Embryonic facial prominence (tissue), 1 donor: Measurements from ENCODE around the gene CIITA.

Experiments used
- DNase-seq: peaks from one replicate; pipeline ENCODE4 v3.0.0-alpha.2; 2016; ENCODE audit errors: extremely low spot score

The CIITA gene

DNA sequence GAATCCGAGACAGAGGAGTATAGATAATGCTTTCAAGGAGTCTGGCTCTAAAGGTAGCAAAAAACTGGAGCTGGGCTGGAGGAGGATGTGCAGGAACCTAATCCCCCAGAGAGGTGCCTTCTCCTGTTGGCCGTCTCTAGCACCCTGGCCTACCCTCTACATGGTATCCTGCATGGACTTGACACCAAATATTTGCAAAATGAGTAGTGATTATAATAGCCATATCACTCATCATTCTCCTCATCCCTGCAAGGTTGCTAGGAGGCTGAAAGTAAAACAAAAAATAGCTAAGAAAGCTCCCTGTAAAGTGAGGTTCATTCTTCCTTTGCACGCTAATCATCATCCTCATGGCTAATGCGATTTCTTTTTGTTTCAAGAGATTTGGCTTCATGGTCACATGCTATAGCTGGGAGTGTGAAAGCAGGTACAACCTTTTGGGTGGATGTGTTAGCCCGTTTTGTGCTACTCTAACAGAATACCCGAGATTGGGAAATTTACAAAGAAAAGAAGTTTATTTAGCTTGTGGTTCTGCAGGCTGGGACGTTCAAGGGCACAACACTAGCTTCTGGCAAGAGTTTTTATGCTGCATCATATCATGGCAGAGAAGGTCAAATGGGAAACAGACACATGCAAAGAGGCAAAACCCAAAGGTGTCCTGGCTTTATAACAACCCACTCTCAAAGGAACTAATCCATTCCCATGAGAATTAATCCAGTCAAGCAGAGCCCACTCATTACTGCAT, 27.1 kb upstream of the CIITA start:
- DNase-seq = no peak

DNA sequence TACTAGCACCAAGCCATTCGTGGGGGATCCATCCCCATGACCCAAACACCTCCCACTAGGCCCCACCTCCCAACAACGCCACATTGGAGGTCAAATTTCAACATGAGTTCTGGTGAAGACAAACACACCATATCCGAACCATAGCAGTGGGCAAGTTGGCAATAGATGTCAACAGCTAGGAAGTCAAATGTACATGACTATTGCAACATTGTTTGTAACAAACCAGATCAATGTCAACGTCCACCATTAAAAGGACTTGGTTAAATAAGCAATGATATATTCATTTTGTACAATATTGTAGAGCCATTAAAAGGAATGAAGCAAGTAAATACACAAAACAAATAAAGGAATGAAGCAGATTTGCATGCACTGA, 26.5 kb upstream of the CIITA start:
- DNase-seq = no peak

DNA sequence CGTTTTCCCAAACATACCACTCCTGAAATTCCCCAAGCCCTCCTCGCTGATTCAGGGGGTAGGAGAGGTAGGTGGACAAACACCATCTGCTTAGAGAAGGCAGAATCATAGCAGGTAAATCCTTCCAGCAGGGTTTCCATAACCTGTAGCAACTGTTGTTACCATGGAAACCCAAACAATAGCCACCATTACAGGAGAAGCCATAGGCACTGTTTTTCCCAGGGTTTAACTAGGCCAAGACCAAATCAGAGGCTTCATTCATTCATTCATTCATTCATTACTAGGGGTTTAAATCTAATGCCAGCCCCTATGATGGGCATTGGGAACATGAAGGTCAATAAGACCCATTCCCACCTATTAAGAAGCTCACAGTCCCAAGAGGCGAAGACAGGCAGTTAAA, 25.5 kb upstream of the CIITA start:
- DNase-seq = no peak

DNA sequence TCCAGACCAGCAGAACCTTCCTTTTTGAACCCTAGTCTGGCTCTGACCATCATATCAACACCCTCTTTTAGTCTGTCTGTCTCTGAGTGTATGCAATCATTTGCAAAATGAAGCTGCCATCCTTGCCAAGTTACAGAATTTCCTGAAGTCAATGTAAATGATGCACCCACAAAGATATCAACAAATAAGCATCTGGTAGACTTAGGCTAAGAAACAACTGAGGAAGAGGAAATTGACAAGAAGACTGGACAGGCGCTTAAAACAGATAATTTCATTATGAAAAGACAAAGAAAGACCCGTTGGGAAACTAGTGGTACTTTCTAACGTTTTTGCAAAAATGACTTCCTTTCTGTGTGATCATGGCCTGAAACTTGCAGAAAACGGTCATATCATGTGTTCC, 24.7 kb upstream of the CIITA start:
- no peak for DNase-seq

DNA sequence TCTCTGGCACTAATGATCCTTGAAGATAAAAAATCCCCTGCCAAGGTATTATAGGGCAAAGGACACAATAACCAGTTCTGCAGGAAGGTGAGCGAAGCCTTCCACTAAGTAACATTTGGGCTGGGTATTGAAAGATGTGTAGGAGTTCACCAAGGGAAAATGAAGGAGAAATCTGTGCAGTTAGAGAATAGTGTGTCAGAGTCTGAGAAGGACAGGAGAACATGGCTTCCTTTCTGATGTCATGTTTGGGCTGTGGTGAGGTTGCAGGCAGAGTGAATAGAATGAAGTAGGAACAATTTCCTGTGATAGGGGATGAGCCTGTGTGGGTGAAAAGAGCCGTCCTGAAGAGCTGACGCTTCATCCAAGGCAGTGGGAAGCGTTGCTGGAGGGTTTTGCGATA, 24.1 kb upstream of the CIITA start:
- DNase-seq = no peak

DNA sequence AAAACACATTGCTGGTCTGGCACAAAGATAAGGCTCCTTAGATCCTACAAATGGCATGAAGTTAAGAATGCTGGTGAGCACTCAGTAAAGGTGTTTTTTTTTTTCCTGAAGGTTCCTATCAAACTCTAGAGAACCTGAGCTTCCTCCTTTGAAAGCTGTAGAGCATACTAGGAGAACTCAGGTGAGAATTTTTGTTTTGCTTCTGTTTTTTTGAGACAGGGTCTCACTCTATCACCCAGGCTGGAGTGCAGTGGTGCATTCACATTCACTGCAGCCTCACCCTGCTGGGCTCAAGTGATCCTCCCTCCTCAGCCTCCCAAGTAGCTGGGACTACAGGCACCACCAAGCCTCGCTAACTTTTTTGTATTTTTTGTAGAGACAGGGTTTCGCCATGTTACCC, 21.0 kb upstream of the CIITA start:
- DNase-seq = no peak

DNA sequence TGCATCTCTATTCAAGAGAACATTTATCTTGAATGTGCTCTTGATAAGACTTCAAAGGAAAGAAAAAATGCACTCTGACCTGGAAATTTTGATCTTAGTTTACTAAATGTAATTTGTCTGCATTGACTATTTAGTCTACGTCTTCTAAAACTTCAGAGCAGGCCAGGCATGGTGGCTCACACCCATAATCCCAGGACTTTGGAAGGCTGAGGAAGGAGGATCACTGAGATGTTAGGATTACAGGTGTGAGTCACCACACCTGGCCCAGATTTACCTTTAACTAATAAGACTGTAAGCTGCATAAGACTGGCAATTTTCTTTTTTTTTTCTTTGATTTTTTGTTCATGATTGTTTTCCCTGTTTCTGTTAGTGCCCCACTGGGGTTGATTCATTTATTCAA, 18.8 kb upstream of the CIITA start:
- no peak for DNase-seq

DNA sequence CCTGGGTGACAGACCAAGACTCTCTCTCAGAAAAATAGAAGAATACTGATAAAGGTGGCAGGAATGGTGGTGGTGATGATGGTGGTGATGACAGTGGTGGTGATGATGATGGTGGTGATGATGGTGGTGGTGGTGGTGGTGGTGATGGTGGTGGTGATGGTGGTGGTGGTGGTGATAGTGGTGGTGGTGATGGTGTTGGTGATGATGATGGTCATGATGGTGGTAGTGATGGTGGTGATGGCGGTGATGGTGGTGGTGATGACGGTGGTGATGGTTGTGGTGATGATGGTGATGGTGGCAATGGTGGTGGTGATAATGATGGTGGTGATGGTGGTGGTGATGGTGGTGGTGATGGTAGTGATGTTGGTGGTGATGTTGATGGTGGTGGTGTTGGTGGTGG, 18.0 kb upstream of the CIITA start:
- no peak for DNase-seq

DNA sequence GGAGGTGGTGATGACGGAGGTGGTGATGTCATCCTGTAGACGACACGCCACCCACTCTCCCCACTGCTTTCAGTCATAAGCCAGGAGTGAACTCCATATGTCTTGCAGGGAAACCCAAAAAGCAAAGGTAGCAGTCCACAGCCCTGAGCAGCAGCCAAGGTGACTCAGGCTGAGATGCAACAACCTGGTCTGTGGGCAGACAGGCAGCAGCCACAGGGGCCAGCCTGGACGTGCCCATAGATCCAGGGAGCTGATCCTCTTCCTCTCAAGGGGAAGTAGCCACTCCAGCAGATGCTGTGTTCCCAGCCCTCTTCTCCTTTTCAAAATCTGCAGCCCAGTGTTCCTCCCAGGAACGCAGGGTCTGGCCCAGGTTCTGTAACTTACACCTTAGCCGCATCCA, 17.3 kb upstream of the CIITA start:
- DNase-seq = no peak

DNA sequence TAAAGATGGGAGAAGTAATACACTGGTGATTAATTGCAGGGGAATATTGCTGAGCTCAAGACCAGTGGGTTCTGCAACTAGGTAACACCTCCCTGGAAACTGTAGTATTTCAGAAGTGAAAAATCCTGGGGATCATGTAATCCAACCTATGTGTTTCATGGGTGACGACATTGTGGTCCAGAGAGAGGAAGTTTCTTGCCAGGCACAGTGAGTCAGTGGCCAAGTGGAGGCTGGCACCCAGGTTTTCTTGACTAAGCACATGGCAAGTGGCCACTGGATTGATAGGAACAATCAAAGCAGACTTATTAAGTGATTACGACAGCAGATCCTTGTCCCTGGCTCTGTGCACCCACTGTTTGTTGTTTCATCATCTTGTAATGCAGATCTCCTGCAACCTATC, 14.6 kb upstream of the CIITA start:
- DNase-seq = no peak

DNA sequence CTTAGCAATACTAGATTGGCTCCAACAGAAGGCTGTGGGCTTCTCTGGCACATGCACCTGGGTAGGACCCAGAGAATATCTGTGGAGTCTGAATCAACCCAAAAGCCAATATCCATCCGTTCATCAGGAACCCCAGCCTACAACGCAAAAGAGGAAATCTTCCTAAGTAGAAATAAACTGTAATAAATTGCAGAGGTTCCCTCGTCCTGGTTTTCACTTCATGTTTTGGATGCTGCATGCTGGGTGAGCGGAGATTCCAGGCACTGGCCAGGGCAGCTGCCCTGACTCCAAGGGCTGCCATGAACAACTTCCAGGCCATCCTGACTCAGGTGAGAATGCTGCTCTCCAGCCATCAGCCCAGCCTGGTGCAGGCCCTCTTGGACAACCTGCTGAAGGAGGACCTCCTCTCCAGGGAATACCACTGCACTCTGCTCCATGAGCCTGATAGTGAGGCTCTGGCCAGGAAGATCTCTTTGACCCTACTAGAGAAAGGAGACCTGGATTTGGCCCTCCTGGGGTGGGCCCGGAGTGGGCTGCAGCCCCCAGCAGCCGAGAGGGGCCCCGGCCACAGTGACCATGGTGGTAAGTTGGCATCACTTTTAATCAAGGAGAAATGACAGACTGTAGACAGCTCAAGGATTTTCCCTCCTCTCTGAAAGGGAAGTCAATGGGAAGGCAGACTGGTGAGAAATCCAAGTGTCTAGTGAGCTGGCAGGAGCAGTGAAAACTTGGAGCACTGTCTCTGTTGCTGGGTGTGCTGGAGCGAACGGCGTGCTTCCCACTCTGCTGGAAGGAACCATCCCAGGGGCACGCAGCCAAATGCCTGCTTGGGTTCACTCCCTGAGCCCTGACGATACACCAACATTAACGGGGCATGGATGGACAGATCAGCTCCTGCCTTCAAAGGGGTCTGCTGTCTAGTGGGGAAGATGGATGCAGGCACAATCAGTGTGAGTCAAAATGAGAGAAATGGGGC, 10.7 kb upstream of the CIITA start:
- DNase-seq = no peak

DNA sequence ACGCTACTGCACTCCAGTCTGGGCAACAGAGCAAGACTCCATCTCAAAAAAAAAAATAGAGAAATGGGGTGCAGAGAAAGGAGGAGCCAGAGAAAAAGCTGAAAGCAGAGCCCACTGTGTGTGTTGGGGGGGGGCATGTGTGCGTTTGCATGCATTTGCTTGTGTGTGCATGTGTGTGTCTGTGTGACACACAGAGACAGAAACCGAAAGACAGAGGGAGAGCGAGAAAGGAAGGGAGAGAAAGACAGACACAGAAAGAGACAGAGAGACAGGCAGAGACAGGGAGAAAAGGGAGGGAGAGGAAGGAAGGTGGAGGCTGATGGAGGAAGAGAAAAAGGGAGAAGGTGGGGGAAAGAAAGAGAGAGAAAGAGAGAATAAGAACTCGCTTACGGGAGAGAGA, 9.8 kb upstream of the CIITA start:
- no peak for DNase-seq

DNA sequence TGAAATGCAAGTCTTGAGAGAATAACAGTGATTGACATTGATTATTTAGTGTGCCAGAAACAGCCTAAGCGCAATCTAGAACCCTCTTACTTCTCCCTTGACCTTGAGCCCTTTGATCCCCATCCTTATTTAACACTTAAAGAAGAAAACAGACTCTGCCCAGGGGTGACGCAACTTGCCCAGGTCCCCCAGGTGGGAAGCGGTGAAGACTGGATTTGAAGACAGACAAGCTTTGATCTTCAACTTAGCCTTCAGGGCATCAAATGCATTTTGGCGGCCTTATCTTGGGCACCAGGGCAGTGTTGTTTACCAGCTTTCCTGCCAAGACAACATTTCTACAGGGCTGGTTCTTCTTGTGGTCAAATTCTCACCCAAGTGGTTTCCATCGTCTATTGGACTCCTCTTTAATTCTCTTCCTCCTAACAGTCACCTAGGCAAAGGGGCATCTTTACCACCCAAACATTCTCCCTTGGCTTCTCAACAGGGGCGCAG, 8.9 kb upstream of the CIITA start:
- DNase-seq = no peak

DNA sequence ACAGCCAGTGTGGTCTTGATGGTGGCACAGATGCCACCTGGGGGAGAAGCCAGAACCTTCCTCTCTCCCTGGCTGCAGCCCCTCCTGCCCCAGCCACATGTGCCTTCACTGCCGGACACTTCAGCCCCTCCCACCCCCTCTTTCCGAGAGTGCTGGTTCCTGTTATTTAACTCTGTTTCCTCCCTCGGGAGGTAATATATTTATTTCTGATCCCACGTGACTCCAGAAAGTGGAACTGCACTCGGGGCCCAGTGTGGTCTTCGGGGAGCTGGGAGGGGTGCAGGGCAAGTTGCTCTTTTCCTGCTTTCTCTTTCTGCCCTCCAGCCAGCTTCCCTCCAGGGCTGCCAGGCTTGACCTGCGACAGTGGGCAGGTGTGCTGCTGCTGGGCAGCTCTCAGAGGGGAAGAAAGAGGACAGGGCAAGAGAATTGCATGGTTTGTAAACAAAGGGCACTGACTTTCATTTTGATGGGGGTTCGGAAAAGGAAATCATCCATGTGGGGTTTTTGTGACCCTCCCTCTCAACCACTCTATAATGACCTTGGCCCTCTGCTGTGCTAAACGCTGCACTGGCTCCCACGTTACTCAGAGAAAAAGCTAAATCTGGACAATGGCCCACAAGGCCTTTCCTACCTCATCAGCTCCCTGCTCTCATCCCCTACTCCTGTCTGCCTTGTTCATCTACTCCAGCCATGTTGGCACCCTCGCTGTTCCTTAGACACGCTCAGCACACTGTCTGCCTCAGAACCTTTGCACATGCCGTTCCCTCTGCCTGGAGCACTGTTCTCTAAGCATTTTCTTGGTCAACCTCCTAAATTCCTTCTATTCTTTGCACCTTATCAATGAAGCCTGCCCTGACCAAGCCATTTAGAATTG, 8.2 kb upstream of the CIITA start:
- no peak for DNase-seq

DNA sequence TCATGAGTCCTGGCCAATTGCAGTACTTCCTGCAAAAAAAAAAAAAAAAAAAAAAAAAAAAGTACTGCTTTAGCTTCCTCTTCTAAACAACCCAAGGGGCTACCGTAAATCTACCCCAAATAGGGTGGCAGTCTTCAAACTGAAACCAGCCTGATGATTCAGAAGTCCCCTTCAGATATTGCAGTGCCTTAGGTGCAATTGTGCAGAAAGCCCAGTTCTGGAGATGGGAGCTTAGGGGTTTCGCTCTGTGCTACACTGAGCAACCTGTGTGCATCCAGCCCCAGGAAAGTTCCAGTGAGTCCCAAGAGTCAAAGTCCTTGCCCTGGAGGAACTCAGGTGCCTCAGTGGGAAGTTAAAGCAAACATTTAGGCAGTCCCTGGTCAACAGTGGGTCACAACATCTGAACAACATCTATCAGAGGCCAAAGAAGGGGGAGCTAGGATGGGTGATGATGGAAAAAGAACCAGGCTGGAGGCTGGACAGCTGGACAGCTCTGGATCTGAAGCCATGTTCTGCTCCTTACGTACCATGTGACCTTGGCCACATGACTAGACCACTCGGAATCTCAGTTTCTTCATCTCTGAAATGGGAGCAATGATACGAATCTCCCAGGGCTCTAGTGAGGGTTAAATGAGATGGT, 6.7 kb upstream of the CIITA start:
- DNase-seq = no peak

DNA sequence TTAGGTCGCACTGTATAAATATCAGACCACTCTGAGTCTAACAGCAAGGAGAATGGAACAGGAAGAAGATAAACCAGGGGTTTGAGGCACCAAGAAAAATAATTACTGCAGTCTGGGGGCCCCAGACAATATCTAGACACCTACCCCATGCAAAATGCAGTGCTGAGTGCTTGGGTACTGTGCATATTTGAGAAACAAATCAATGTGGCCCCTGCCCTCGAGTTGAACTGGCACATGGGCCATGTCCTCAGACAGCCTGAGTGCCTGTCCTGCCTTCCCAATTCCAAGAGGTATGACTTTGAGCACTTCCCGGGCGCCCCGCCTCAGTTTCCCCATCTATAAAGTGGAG, 6.2 kb upstream of the CIITA start:
- DNase-seq = no peak

DNA sequence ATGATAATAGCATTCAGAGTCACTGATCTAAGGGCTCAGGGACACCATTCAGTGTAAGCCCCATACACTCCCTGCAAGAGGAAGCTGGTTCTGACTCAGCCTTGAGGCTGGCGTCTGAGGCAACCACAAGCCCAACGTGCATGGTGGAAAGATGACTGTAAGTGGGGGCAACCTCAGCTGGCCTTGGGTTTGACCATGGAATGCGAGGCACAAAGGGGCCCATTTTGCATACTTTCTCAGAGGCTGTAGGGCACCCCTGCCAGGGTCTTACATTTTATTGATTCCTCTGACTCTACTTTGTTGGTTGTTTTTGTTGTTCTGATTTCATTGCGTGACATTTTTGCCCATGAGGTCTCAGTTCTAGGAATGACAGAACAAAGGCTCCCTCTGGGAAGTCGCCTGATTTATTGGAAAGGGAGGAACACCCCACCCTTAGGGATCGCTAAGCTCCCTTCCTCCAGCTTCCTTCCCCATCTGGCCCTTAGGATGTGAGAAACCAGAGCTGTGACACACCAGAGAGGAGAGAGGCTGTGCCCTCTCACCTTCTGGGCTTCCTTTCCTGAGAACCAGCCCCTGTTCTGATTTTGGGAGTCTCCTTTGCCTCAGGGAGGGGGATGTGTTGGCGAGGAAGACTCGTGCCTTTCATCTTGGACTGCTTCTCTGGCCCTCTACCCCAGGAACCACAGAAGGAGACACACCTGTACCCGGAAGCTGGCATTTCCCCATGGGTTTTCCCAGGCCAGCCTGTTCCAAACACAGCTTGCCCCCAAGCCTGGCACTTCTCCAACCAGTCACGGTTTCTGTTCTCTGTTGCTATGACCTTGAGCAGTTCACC, 5.6 kb upstream of the CIITA start:
- no peak for DNase-seq

DNA sequence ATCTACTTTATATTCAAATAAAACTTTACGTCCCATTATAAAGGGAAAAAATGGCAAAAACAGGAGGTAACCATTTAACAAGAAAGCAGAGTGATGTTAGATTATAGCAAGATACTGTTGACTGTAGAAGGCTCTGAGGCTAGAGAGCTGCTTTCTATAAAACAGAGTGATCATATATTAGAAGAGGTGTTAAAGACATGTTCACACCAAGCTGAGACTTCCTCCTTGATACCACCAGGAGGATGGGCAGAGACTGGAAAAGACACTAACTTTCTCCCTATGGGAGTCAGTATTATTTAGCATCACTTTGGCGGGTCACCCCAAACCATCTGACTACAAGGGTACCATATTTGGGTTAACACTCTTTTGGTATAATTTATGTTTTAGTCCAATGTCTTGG, 687 bp upstream of the CIITA start:
- DNase-seq = no peak

DNA sequence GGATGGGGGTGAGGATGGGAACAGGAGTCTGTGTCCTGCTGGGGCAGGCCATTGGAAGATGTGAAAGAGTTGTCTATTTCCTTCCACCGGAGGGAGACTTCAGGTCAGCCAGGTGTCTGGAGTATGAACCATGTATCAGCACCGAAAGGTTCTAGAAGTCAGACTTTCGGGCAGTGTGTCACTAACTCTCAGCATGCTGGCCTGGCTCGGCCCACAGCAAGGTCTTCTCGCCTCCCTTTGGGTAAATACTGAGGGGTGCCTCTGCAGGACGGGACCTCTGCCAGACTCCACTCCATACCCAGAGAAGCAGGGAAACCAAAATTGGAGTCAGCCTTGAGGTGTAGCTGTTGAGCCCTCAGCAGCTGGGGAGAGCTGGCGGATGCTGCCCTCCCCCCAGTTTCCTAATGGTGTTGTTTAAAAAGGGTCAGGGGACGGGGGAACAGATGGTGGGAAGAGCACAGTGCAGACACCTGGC, 507 bp downstream of the CIITA start:
- DNase-seq = no peak

DNA sequence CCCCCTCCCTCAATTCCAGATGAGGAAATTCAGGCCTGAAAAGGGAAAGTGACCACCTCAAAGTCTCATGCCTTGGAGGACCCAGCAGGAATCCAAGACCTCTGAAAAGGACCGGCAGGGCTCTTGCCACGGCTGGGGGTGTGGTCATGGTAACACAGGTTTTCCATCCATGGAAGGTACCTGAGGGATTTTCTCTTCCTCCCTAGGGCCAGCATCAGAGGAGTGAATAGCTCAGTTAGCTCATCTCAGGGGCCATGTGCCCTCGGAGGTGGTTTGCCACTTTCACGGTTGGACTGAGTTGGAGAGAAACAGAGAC, 1.3 kb downstream of the CIITA start:
- no peak for DNase-seq
